Trophoblast cell (in vitro differentiated cells and primary cell): Measurements from ENCODE around the gene IL16.

Experiments
- DNase-seq, 2 donors: peaks; one replicate each; pipeline ENCODE4 v3.0.0-alpha.2; 2016
- H2AFZ ChIP-seq: 2 replicates; pipeline ENCODE4 v1.6.1; 2013; ENCODE audit warnings: low read length, moderate library complexity, mild to moderate bottlenecking; ENCODE audit not compliant: insufficient read depth, poor library complexity
- H2AK5ac ChIP-seq: 2 replicates; pipeline ENCODE4 v1.6.1; 2013; ENCODE audit warnings: mild to moderate bottlenecking, low read length
- H2BK120ac ChIP-seq: 2 replicates; pipeline ENCODE4 v1.6.1; 2013; ENCODE audit warnings: low read length, mild to moderate bottlenecking, moderate library complexity; ENCODE audit not compliant: insufficient read depth, poor library complexity
- H2BK12ac ChIP-seq: 2 replicates; pipeline ENCODE4 v1.6.1; 2013; ENCODE audit warnings: mild to moderate bottlenecking, low read length, moderate library complexity
- H2BK5ac ChIP-seq: 2 replicates; pipeline ENCODE4 v1.6.1; 2013; ENCODE audit warnings: low read length, low read depth, moderate library complexity, mild to moderate bottlenecking; ENCODE audit not compliant: poor library complexity
- H3K14ac ChIP-seq: 2 replicates; pipeline ENCODE4 v1.6.1; 2013; ENCODE audit warnings: mild to moderate bottlenecking, low read length
- H3K18ac ChIP-seq: 2 replicates; pipeline ENCODE4 v1.6.1; 2013; ENCODE audit warnings: mild to moderate bottlenecking, low read length
- H3K23ac ChIP-seq: 2 replicates; pipeline ENCODE4 v1.6.1; 2013; ENCODE audit warnings: low read length
- H3K27ac ChIP-seq: 2 replicates; pipeline ENCODE4 v1.5.1; 2013; ENCODE audit warnings: low read depth, mild to moderate bottlenecking, inconsistent platforms, low read length, moderate library complexity
- H3K27me3 ChIP-seq: 2 replicates; pipeline ENCODE4 v1.6.1; 2013; ENCODE audit warnings: inconsistent platforms, mild to moderate bottlenecking, low read length, moderate library complexity; ENCODE audit not compliant: insufficient read depth
- H3K36me3 ChIP-seq, 2 experiments: 1 replicate in 1 of 2; 2 replicates in 1 of 2; pipeline ENCODE4 v1.6.1; 2013; ENCODE audit warnings: low read length in 2 of 2, mild to moderate bottlenecking in 2 of 2, moderate library complexity in 1 of 2; ENCODE audit not compliant: insufficient read depth in 2 of 2, control insufficient read depth in 1 of 2
- H3K4ac ChIP-seq: 2 replicates; pipeline ENCODE4 v1.6.1; 2013; ENCODE audit warnings: low read depth, mild to moderate bottlenecking, low read length, moderate library complexity
- H3K4me1 ChIP-seq, 2 experiments: 1 replicate in 1 of 2; 2 replicates in 1 of 2; pipeline ENCODE4 v1.6.1; 2013; ENCODE audit warnings: low read length in 2 of 2, mild to moderate bottlenecking in 2 of 2, moderate library complexity in 1 of 2; ENCODE audit not compliant: insufficient read depth in 2 of 2, control insufficient read depth in 1 of 2
- H3K4me2 ChIP-seq: 2 replicates; pipeline ENCODE4 v1.6.1; 2013; ENCODE audit warnings: inconsistent platforms, mild to moderate bottlenecking, low read length, moderate library complexity
- H3K4me3 ChIP-seq: 2 replicates; pipeline ENCODE4 v1.5.1; 2013; ENCODE audit warnings: mild to moderate bottlenecking, low read depth, low read length, inconsistent platforms
- H3K79me1 ChIP-seq: one replicate; pipeline ENCODE4 v1.6.1; 2013; ENCODE audit warnings: low read length
- H3K79me2 ChIP-seq: 2 replicates; pipeline ENCODE4 v1.6.1; 2013; ENCODE audit warnings: low read length, mild to moderate bottlenecking; ENCODE audit not compliant: control insufficient read depth, insufficient read depth, poor library complexity
- H3K9ac ChIP-seq: 2 replicates; pipeline ENCODE4 v1.6.1; 2013; ENCODE audit warnings: mild to moderate bottlenecking, low read length
- H3K9me3 ChIP-seq: 2 replicates; pipeline ENCODE4 v1.6.1; 2013; ENCODE audit warnings: low read depth, mild to moderate bottlenecking, control low read depth, inconsistent platforms, low read length; ENCODE audit not compliant: insufficient read depth
- H4K12ac ChIP-seq: 2 replicates; pipeline ENCODE4 v1.6.1; 2013; ENCODE audit warnings: low read depth, mild to moderate bottlenecking, low read length, moderate library complexity
- H4K8ac ChIP-seq: 2 replicates; pipeline ENCODE4 v1.6.1; 2013; ENCODE audit warnings: low read depth, mild to moderate bottlenecking, low read length, moderate library complexity
- H4K91ac ChIP-seq: one replicate; pipeline ENCODE4 v1.6.1; 2013; ENCODE audit warnings: low read depth, mild to moderate bottlenecking, low read length, moderate library complexity
- WGBS: extraction: QIAGEN DNeasy Blood & Tissue Kit; methylation state at CpG from one replicate; pipeline ENCODE4 v1.1.7; 2013; ENCODE audit warnings: missing lambda C conversion rate; ENCODE audit not compliant: insufficient read length, insufficient coverage; ENCODE audit errors: extremely low coverage; 5-methylcytosine and 5-hydroxymethylcytosine counted together

IL16 gene

DNA sequence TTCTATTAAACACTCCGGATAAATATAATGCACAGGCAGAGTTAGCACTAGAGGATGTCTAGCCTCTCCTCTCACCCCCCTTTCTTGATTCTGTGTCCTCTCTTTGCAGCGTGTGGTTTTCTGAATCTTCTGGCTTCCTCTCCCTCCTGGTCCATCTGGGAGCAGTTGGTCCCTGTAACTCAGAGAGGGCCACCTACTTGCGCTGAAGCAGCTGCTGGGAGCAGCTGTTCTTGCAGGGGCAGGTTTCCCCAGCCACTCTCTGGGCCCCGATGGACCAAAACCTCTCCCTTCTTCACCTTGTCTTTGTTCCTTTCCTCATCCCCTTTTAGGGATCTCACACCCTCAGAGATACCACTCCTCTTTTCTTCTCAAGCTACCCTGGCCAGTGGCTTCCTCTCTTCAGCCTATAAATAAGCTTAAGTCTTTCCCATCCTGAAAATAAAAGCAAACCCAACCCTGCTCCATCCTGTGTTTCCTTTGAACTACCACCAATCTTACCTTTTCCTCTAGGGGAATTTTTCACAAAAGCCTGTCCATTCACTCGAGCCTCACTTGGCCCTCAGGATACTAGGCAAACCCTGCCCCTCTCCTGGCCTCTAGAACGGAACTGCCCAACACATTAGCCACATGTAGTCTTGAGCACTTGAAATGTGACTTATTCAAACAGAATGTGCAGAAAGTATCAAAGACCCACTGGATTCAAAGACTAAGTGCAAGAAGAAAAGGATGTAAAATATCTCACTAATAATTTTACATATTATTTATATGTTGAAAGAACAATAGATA is 67.6 kb downstream of the IL16 start:
- Histone ChIP-seq H3K27me3 (no peaks in the 10 kb centered on the region), H3K9ac (peak overlapping the region; percentile 33), H2AK5ac (no peak overlapping the region), H4K8ac (no peak overlapping the region), H3K14ac (no peak overlapping the region), H4K91ac (no peak overlapping the region), H2BK5ac (no peak overlapping the region), H3K23ac (no peak overlapping the region), H2BK120ac (no peak overlapping the region), H3K4me1 (peaks cover 0 to 2% of the 10 kb centered on the region in 2 experiments), H3K4me2 (no peak overlapping the region), H4K12ac (no peak overlapping the region), H3K79me2 (no peaks in the 10 kb centered on the region), H3K9me3 (no peaks in the 10 kb centered on the region), H3K27ac (no peak overlapping the region), H3K4ac (no peak overlapping the region), H2AFZ (no peak overlapping the region), H3K18ac (no peak overlapping the region), H3K36me3 (no peaks in the 10 kb centered on the region), H3K79me1 (no peaks in the 10 kb centered on the region), H3K4me3 (no peak overlapping the region), H2BK12ac (no peak overlapping the region)
- no peak for DNase-seq
- WGBS, result no CpG with 5 or more reads among the region's 6 CpGs

DNA sequence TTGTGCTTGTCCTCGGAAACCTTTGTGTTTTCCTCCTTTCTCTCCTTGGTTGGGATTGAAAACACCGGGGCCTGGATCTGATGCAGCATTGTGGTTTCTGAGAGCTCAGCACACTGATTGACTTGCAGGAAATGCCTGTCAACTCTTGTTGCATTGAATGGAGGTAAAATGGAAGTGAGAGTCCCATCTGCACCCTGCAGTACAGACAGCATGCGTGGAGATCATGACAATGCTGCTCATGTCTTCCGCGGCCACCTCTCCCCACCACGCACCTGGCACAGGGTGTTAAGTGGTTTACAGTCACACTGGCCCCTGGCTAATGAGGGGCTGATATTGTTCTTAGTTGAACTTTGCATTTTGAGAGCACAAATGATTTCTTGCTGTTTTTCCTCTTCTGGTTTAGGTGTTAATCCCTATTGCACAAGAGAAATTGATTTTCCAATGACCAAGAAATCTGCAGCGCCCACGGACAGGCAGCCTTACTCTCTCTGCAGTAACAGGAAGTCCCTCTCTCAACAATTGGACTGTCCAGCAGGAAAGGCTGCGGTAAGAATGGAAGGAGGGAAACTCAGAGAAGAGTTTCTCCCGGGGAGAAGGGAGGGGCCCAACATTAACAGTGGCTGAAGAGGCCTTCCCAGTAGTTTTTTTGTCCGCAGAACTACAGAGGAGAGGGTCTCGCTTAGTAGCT is 68.7 kb downstream of the IL16 start:
- Histone ChIP-seq H3K23ac (no peak overlapping the region), H3K14ac (no peak overlapping the region), H4K91ac (no peak overlapping the region), H3K4me2 (peak overlapping the region; percentile 46), H3K79me1 (no peaks in the 10 kb centered on the region), H3K9me3 (no peaks in the 10 kb centered on the region), H2BK12ac (no peak overlapping the region), H4K12ac (no peak overlapping the region), H3K9ac (no peak overlapping the region), H3K4me1 (peaks cover 0 to 2% of the 10 kb centered on the region in 2 experiments), H3K79me2 (no peaks in the 10 kb centered on the region), H4K8ac (no peak overlapping the region), H2AFZ (no peak overlapping the region), H3K18ac (no peak overlapping the region), H3K36me3 (no peaks in the 10 kb centered on the region), H3K4me3 (no peak overlapping the region), H2BK5ac (no peak overlapping the region), H2AK5ac (no peak overlapping the region), H3K4ac (no peak overlapping the region), H2BK120ac (no peak overlapping the region), H3K27ac (no peak overlapping the region), H3K27me3 (no peaks in the 10 kb centered on the region)
- no CpG with 5 or more reads among the region's 12 CpGs for WGBS
- DNase-seq, result no peak

DNA sequence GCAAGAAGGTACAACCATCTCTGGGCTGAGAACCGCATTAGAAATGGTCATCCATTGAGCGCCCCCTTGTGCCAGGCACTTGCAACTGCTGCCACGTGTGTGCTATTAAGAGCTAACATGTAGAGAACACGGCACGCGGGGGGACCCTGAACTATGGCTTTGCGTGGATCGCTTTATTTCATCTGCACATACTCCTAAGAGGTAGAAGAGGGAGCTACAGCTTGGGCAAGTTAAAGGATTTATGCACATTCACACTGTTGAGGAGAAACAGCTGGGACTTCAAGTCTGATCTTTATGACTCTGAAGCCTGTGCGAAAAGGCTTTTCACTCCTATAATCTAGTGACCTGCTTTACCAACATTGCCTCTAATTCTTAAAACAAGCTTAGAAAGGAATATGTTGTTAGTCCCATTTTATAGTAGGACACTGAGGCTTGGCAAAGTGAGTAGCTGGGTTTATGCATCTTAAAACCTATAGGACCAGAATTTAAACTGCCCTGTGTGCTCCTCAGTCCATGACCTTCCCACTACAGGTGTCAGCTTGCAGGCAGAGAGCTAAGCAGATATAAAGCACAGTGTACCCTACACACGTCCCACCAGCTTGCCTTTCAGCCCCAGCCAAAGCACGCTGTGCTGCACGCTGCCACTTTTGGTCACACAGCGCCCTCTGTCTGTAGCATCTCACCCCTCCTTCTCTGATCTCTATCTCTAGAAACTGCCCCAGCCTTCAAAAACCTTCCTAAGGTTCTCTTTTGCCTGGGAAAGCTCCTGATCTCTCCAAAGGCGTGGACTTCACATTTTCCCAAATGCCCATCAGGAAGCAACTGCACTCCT is 69.5 kb downstream of the IL16 start:
- no peaks in the 10 kb centered on the region for H3K79me1 ChIP-seq
- H3K4me3 ChIP-seq, result no peak overlapping the region
- H3K36me3 ChIP-seq, result no peaks in the 10 kb centered on the region
- H4K91ac ChIP-seq, result no peak overlapping the region
- no peak overlapping the region for H2BK5ac ChIP-seq
- H2BK12ac ChIP-seq, result no peak overlapping the region
- no peaks in the 10 kb centered on the region for H3K9me3 ChIP-seq
- H3K4me2 ChIP-seq, result peak overlapping the region; percentile 46
- no peak overlapping the region for H3K9ac ChIP-seq
- H3K79me2 ChIP-seq, result no peaks in the 10 kb centered on the region
- H3K4ac ChIP-seq, result no peak overlapping the region
- DNase-seq, result peak; percentile 63 to 93
- H3K14ac ChIP-seq, result no peak overlapping the region
- no peak overlapping the region for H3K18ac ChIP-seq
- H2BK120ac ChIP-seq, result no peak overlapping the region
- H4K12ac ChIP-seq, result no peak overlapping the region
- no peak overlapping the region for H3K23ac ChIP-seq
- no peak overlapping the region for H3K27ac ChIP-seq
- H3K4me1 ChIP-seq, result peaks cover 0 to 2% of the 10 kb centered on the region in 2 experiments
- no peak overlapping the region for H2AK5ac ChIP-seq
- H3K27me3 ChIP-seq, result no peaks in the 10 kb centered on the region
- no peak overlapping the region for H4K8ac ChIP-seq
- WGBS, result no CpG with 5 or more reads among the region's 14 CpGs
- no peak overlapping the region for H2AFZ ChIP-seq

DNA sequence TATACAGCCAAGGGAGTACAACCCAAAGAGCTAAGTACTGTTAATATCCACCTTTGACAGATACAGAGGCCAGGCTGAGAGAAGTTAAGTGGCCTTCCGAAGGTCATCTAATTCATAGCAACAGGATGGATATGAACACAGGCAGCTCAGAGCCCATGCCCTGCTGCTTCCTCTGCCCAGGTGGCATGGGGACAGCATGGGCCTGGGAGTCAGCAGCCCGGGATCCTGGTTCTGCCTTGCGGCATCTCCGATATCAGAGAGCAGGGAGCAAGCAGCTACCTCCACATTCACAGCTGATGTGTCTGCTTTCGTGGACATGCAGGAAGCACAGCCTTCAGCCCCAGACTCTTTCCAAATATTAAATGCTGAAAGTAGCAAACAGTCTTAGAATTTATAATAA is 71.7 kb downstream of the IL16 start:
- Histone ChIP-seq H3K4me3 (no peak overlapping the region), H3K4me2 (no peak overlapping the region), H2BK5ac (no peak overlapping the region), H3K18ac (no peak overlapping the region), H3K23ac (no peak overlapping the region), H3K4me1 (peaks cover 0 to 2% of the 10 kb centered on the region in 2 experiments), H3K79me2 (no peaks in the 10 kb centered on the region), H4K8ac (no peak overlapping the region), H3K9ac (no peak overlapping the region), H2AK5ac (no peak overlapping the region), H2BK120ac (no peak overlapping the region), H3K27ac (no peak overlapping the region), H2BK12ac (no peak overlapping the region), H3K9me3 (no peaks in the 10 kb centered on the region), H3K27me3 (no peaks in the 10 kb centered on the region), H2AFZ (no peak overlapping the region), H3K4ac (no peak overlapping the region), H3K36me3 (no peaks in the 10 kb centered on the region), H4K12ac (no peak overlapping the region), H3K79me1 (no peaks in the 10 kb centered on the region), H4K91ac (no peak overlapping the region), H3K14ac (no peak overlapping the region)
- no CpG with 5 or more reads among the region's 5 CpGs for WGBS
- no peak for DNase-seq
